MM.1S (cell line): ENCODE results near the gene NEDD8.
"Not testable (repeated sequence)": the region's sequence is repeated elsewhere in the genome, so short reads cannot be mapped to it uniquely, and the experiment has no call there.

ENCODE experiments used
- DNase-seq: peaks from one replicate; pipeline ENCODE4 v3.0.0-alpha.2; 2015
- H2AFZ ChIP-seq: fragments of 300-600 bp; sonication (generic); 2 replicates; pipeline ENCODE4 v1.6.0; 2016; ENCODE audit warnings: antibody characterized with exemption, low read length
- H3F3A ChIP-seq: fragments of 300-600 bp; sonication (generic); 2 replicates; pipeline ENCODE4 v1.6.1; 2016; ENCODE audit warnings: mild to moderate bottlenecking, antibody characterized with exemption, low read length, moderate library complexity, mixed read lengths; ENCODE audit not compliant: insufficient read depth
- H3K27ac ChIP-seq: fragments of 300-600 bp; sonication (generic); 2 replicates; pipeline ENCODE4 v1.5.1; 2016; ENCODE audit warnings: mild to moderate bottlenecking, low read length
- H3K27me3 ChIP-seq: fragments of 300-600 bp; sonication (generic); replicated peaks from 2 replicates; pipeline ENCODE4 v1.6.0; 2016; ENCODE audit warnings: low read length; ENCODE audit not compliant: insufficient read depth
- H3K36me3 ChIP-seq: fragments of 300-600 bp; sonication (generic); replicated peaks from 2 replicates; pipeline ENCODE4 v1.6.1; 2016; ENCODE audit warnings: mild to moderate bottlenecking, low read length, mixed read lengths; ENCODE audit not compliant: insufficient read depth
- H3K4me1 ChIP-seq: fragments of 300-600 bp; sonication (generic); 2 replicates; pipeline ENCODE4 v1.6.1; 2016; ENCODE audit warnings: low read length, mixed read lengths
- H3K4me2 ChIP-seq: fragments of 300-600 bp; sonication (generic); 2 replicates; pipeline ENCODE4 v1.6.0; 2016; ENCODE audit warnings: low read depth, low read length
- H3K4me3 ChIP-seq: fragments of 300-600 bp; sonication (generic); 2 replicates; pipeline ENCODE4 v1.5.1; 2016; ENCODE audit warnings: low read length, mixed read lengths
- H3K79me2 ChIP-seq: fragments of 300-600 bp; sonication (generic); 2 replicates; pipeline ENCODE4 v1.6.1; 2016; ENCODE audit warnings: mixed run types, low read length, mixed read lengths
- H3K9ac ChIP-seq: fragments of 300-600 bp; sonication (generic); 2 replicates; pipeline ENCODE4 v1.6.1; 2016; ENCODE audit warnings: low read length, mixed read lengths
- H3K9me2 ChIP-seq: fragments of 300-600 bp; sonication (generic); replicated peaks from 2 replicates; pipeline ENCODE4 v1.6.1; 2016; ENCODE audit warnings: mild to moderate bottlenecking, low read length, mixed read lengths; ENCODE audit not compliant: insufficient read depth
- H3K9me3 ChIP-seq: fragments of 300-600 bp; sonication (generic); replicated peaks from 2 replicates; pipeline ENCODE4 v1.6.1; 2016; ENCODE audit warnings: mild to moderate bottlenecking, low read length, mixed read lengths; ENCODE audit not compliant: insufficient read depth
- H4K20me1 ChIP-seq: fragments of 300-600 bp; sonication (generic); 2 replicates; pipeline ENCODE4 v1.6.1; 2016; ENCODE audit warnings: mild to moderate bottlenecking, low read length, moderate library complexity, mixed read lengths; ENCODE audit not compliant: insufficient read depth
- EZH2 ChIP-seq: fragments of 300-600 bp; sonication (generic); optimal IDR thresholded peaks from 2 replicates; pipeline ENCODE3; 2017; ENCODE audit warnings: low read depth, mild to moderate bottlenecking, antibody characterized with exemption, low read length, mixed read lengths
- EZH2phosphoT487 ChIP-seq: fragments of 300-600 bp; sonication (generic); IDR thresholded peaks from 2 replicates; pipeline ENCODE4 v1.6.1; 2018; ENCODE audit warnings: antibody characterized with exemption, low read length
- TF ChIP-seq, protein P1 (sequence below): fragments of 300-600 bp; sonication (generic); IDR thresholded peaks from 2 replicates; pipeline ENCODE4 v1.5.1; 2016; ENCODE audit warnings: antibody characterized with exemption, low read length, mixed read lengths

NEDD8 gene

DNA sequence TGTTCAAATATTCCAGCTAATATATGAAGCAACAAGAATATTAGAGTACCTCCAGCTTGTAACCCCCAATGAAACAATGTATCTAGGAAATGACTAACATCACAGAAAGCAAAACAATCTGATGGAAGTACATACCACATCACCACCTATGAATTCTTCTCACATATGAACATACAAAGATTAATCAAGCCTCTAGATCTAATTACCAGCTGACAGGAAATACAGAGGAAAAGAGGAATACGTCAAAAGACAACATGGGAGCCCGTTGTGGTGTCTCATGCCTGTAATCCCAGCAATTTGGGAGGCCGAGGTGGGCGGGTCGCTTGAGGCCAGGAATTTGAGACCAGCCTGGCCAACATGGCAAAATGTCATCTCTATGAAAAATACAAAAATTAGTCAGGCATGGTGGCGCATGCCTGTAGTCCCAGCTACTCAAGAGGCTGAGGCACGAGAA, 7.5 kb downstream of the NEDD8 start:
- TF ChIP-seq, protein P1, sequence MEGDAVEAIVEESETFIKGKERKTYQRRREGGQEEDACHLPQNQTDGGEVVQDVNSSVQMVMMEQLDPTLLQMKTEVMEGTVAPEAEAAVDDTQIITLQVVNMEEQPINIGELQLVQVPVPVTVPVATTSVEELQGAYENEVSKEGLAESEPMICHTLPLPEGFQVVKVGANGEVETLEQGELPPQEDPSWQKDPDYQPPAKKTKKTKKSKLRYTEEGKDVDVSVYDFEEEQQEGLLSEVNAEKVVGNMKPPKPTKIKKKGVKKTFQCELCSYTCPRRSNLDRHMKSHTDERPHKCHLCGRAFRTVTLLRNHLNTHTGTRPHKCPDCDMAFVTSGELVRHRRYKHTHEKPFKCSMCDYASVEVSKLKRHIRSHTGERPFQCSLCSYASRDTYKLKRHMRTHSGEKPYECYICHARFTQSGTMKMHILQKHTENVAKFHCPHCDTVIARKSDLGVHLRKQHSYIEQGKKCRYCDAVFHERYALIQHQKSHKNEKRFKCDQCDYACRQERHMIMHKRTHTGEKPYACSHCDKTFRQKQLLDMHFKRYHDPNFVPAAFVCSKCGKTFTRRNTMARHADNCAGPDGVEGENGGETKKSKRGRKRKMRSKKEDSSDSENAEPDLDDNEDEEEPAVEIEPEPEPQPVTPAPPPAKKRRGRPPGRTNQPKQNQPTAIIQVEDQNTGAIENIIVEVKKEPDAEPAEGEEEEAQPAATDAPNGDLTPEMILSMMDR, result no peak
- no peak for TF ChIP-seq EZH2phosphoT487
- TF ChIP-seq EZH2, result no peak
- no peaks in the 10 kb centered on the region for H3F3A ChIP-seq
- H3K9me3 ChIP-seq, result no peaks in the 10 kb centered on the region
- H4K20me1 ChIP-seq, result no peaks in the 10 kb centered on the region
- no peak overlapping the region for H3K4me3 ChIP-seq
- no peak overlapping the region for H3K4me2 ChIP-seq
- H3K9me2 ChIP-seq, result no peaks in the 10 kb centered on the region
- no peak overlapping the region for H2AFZ ChIP-seq
- no peaks in the 10 kb centered on the region for H3K27me3 ChIP-seq
- H3K79me2 ChIP-seq, result peaks cover 20% of the 10 kb centered on the region
- no peak overlapping the region for H3K27ac ChIP-seq
- no peak for DNase-seq
- H3K4me1 ChIP-seq, result no peaks in the 10 kb centered on the region
- H3K9ac ChIP-seq, result no peak overlapping the region
- H3K36me3 ChIP-seq, result no peaks in the 10 kb centered on the region

DNA sequence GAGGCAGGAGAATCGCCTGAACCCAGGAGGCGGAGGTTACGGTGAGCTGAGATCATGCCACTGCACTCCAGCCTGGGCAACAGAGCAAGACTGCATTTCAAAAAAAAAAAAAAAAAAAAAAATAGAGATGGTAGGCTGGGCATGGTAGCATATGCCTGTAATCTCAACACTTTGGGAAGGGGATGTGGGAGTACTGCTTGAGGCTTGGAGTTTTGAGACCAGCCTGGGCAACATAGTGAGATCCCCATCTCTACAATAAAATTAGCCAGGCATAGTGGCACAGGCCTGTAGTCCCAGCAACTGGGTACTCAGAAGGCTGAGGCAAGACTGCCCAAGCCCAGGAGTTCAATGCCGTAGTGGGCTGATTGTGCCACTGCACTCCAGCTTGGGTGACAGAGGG, 9.2 kb downstream of the NEDD8 start:
- not testable (repeated sequence) for H3K27me3 ChIP-seq, H2AFZ ChIP-seq, H4K20me1 ChIP-seq, H3K36me3 ChIP-seq, DNase-seq, H3K9me2 ChIP-seq, H3K4me1 ChIP-seq, H3F3A ChIP-seq, H3K27ac ChIP-seq, H3K9ac ChIP-seq, H3K4me3 ChIP-seq, H3K9me3 ChIP-seq, H3K4me2 ChIP-seq
- peaks cover 16% of the 10 kb centered on the region for H3K79me2 ChIP-seq

DNA sequence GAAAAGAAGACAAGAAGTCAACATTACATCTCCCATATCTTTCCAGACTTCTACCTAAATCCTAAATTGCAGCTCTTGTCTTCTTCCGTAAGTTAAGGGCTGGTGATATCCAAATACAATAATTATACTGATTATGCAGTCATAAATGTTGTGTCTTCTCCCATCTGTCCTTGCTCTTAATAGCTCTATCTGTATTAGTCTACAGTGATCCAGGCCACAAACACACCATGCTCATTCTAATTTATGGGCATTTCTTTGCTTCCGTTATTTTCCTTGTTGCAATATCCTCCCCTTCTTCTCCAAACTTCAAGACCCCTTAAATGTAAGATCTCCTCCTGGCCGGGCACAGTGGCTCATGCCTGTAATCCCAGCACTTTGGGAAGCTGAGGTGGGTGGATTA, 12.6 kb downstream of the NEDD8 start:
- Histone ChIP-seq H3K9me2 (no peaks in the 10 kb centered on the region), H3K9me3 (no peaks in the 10 kb centered on the region), H3K4me3 (no peak overlapping the region), H2AFZ (no peak overlapping the region), H3K4me2 (no peak overlapping the region), H3F3A (peaks cover 15% of the 10 kb centered on the region), H3K9ac (no peak overlapping the region), H3K79me2 (peaks cover 5% of the 10 kb centered on the region), H3K27me3 (no peaks in the 10 kb centered on the region), H3K4me1 (peaks cover 7% of the 10 kb centered on the region), H3K27ac (no peak overlapping the region), H3K36me3 (no peaks in the 10 kb centered on the region), H4K20me1 (no peaks in the 10 kb centered on the region)
- TF ChIP-seq EZH2phosphoT487 (no peak), EZH2 (no peak)
- TF ChIP-seq, protein P1, result no peak
- DNase-seq, result no peak

DNA sequence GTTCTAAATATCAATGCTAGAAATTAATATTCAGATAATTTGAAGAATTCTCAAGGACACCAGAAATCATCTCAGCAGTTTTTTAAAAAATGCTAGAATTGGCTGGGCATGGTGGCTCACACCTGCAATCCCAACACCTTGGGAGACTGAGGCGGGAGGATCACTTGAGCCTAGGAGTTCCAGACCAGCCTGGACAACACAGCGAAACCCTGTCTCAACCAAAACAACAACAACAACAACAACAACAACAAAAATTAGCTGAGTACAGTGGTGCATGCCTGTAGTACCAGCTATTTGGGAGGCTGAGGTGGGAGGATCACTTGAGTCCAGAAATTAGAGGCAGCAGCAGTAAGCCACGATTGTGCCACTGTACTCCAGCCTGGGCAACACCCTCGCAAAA, 13.1 kb downstream of the NEDD8 start:
- H3K27ac ChIP-seq, result no peak overlapping the region
- H3K27me3 ChIP-seq, result no peaks in the 10 kb centered on the region
- H3K9me3 ChIP-seq, result no peaks in the 10 kb centered on the region
- H4K20me1 ChIP-seq, result no peaks in the 10 kb centered on the region
- no peak overlapping the region for H3K4me2 ChIP-seq
- TF ChIP-seq EZH2phosphoT487, result no peak
- TF ChIP-seq EZH2, result no peak
- TF ChIP-seq, protein P1, result no peak
- H3K4me1 ChIP-seq, result peaks cover 11% of the 10 kb centered on the region
- H3K9ac ChIP-seq, result no peak overlapping the region
- H3F3A ChIP-seq, result peaks cover 19% of the 10 kb centered on the region
- no peak overlapping the region for H3K4me3 ChIP-seq
- peaks cover 3% of the 10 kb centered on the region; the same call in 1 of the 2 replicates for H3K79me2 ChIP-seq
- H3K9me2 ChIP-seq, result no peaks in the 10 kb centered on the region
- no peak for DNase-seq
- H2AFZ ChIP-seq, result no peak overlapping the region
- H3K36me3 ChIP-seq, result no peaks in the 10 kb centered on the region

DNA sequence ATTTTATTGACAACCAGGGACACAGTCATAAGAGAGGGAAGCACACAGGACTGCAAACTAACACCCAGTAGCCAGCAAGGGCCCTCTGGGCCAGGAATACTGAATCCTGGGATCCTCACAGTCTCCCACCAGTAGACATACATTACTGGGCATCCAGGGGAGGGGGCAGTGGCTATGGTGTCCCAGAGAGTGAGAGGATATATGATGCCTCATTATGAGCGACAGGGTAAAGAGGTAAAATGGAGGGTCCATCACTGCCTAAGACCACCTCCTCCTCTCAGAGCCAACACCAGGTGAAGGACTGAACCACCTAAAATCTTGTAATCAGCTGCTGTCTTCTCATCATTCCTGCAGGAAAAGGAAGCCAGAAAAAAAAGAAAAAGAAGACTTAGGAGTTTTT, 15.3 kb downstream of the NEDD8 start:
- not testable (repeated sequence) for H3K9me2 ChIP-seq, H3K9ac ChIP-seq, H3K79me2 ChIP-seq, H3K4me2 ChIP-seq, H3K9me3 ChIP-seq, H4K20me1 ChIP-seq, H2AFZ ChIP-seq, H3K4me3 ChIP-seq, DNase-seq, H3K36me3 ChIP-seq, H3K27me3 ChIP-seq, H3K27ac ChIP-seq
- H3K4me1 ChIP-seq, result peaks cover 17% of the 10 kb centered on the region
- peaks cover 25% of the 10 kb centered on the region for H3F3A ChIP-seq
